ENCODE data around the gene NHERF2.
"Not testable (repeated sequence)": the region's sequence is repeated elsewhere in the genome, so short reads cannot be mapped to it uniquely, and the experiment has no call there.

NHERF2 gene

DNA sequence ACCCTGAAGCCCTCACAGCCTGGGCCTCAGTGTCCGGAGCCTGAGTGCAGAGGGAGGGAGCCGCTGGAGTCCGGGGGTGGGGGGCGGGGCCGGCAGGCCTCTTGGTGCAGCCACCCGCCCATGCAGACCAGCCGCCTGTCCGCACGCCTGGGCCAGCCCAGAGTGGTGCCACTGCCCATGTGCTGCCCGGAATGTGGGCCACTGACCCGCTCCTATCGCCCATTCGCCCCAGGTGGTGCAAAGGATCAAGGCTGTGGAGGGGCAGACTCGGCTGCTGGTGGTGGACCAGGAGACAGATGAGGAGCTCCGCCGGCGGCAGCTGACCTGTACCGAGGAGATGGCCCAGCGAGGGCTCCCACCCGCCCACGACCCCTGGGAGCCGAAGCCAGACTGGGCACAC lies 2.6 kb downstream of the NHERF2 start:
- no peak for DNase-seq

DNA sequence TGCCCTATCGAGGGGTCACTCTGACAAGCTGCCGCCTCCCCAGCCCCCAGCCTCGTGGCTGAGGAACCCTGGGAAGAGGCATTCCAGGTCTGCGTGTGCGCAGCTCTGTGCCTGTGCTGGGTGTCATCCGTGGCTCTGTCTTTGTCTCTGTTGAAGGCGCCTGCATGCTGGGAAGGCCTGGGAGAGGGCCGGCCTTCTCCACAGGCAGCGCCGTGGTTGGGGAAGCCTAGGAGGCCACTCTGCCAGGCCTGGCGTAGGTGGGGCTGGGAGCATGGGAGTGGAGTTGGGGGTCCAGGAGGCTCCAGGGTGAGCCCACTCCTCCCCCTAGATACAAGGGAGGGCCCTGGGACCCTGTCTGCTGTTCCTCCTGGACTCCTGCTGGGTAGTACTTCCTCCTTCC lies 3.3 kb downstream of the NHERF2 start:
- DNase-seq, result no peak

DNA sequence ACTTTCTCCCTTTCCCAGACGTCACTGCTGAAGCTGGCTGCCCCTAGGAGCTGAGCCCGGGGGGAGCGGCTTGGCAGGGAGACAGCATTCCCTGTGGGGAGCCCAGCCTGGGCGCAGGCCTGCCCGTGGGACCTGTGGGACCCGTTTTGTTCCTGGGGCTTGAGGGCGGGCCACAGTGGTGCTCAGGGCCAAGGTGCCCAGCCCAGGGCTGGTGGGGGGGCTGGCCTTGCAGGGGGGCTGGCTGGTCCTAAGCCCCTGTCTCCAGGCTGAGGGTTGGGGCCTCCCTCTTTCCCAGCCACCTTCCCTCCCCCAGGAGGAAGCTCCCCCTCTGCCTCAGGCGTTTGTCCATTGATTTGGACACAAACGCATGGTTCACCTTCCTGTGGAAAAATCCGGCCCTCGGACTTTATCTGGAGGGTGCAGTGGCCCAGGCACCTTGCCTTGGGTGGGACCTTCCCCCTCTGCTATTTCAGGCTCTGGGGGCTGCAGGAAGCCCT lies 4.4 kb downstream of the NHERF2 start:
- DNase-seq, result no peak

DNA sequence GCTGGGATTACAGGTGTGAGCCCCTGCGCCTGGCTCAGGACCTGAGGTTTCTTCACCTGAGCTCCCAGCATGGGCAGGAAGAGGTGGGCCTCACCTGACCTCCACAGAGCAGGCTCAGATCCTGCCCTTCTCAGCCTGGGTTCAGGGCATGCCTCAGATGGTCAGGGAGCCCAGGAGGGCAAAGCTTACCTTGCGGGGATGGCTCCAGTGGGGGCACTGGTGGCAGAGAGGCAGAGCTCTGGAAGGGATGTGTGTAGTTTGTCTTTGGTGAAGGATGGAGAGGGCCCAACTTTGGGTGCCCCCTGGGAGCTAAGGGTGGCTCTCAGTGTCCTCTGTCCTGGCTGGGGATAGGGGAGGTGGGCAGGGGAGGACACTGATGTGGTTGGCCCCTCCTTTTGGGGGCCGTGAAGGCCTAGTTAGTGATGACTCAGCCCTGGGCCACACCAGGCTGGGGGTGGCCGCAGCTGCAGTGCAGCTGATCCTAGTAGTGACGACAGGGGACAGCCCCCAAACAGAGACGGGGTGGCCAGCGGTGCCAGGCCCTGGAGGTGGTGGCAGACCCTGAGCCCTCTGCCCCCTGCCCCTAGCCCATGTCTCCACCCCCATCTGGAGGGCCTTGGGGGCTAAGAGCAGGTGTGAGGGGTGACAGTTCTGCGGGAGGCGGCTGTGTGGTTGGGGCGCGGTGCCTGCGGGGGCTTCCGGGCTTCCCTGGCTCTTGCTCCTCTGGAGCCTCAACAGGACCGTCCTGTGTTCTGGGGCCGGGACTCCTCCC lies 5.8 kb downstream of the NHERF2 start:
- DNase-seq, result no peak

DNA sequence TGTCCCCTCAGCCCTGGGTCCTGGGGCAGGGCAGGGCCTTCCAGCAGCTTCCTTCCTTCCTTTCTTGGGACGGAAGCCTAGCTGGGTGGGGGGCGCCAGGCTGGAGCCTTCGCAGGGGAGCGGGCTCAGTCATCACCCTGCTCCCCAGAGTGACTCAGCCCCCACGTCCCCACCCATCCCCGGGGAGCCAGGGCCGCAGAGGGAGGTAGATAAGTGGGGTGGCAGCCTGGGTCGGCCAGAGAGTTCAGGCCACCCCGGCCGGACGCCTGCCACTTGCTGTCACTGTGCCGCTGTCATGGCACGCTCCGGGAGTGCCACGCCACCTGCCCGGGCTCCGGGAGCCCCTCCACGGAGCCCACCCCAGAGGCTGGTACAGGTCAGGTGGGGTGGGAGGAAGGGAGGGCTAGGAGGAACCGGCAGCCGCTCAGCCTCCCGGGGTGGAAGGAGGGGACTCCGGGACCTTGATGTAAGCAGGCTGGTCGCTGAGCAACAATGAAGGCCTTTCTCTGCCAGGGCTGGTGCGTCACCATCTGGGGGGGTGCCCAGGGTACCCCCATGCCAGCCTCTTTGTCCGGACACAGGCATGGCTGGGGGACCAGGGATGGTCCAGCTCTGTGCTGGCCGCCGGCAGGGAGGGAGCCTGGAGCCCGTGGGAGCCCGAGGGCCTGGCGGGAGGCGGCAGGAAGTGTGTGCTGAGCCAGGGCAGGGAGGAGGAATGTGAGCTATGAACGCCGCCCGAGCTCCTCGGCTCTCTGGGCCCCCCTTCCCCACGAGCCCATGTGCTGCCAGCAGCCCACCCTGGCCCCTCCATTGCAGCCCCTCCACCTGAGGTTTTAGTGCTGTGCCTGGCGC lies 6.6 kb downstream of the NHERF2 start:
- DNase-seq, result no peak

DNA sequence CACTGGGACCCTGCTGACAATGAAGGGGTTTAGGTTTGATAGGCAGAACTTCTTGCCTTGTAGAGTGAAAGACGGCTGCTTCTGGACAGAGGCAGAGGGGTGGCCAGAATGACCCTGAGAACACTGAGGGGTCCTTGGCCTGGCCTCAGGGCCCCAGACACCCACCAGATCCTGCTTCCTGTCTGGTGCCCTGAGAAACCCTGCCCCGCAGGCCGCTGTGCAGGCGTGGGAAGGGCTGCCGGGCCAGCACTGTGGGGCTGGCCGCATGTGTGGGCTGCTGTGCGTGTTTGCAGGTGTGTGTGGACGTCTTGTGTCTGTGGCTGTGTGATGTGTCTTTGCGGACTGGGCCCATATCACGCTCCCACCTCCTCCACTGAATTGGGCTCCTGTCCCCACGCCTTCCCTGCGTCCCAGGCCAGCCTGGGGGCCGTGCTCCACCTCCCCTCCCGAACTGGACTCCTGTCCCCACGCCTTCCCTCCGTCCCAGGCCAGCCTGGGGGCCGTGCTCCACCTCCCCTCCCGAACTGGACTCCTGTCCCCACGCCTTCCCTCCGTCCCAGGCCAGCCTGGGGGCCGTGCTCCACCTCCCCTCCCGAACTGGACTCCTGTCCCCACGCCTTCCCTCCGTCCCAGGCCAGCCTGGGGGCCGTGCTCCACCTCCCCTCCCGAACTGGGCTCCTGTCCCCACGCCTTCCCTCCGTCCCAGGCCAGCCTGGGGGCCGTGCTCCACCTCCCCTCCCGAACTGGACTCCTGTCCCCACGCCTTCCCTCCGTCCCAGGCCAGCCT lies 7.4 kb downstream of the NHERF2 start:
- not testable (repeated sequence) for DNase-seq

DNA sequence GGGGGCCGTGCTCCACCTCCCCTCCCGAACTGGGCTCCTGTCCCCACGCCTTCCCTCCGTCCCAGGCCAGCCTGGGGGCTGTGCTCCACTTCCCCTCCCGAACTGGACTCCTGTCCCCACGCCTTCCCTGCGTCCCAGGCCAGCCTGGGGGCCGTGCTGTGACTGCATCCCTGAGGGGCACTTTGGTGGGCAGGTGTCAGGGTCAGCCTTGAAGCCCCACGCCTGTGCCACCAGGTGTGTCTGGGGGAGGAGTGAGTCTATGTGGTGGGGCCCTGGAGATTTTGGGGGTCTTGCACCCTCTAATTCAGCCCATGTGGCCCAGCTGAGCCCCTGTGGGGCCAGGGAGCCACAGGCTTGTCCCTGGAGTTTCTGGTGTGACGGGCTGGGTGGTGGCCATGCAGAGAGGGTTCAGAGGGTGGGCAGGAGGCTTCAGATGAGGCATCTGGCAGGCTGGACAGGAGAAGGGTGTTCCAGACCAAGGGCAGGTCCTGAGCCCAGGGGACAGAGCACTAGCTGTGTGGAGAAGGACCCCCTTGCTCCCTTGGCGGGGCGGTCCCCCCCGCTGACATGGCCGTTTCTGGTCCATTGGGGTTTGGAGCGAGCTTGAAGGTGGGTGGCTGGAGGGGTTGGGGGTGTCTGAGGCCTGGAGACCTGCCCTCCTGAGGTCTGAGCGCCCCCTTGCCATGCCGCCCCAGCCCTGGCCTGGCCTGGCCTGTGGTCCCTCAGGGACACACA lies 8.2 kb downstream of the NHERF2 start:
- DNase-seq, result no peak

DNA sequence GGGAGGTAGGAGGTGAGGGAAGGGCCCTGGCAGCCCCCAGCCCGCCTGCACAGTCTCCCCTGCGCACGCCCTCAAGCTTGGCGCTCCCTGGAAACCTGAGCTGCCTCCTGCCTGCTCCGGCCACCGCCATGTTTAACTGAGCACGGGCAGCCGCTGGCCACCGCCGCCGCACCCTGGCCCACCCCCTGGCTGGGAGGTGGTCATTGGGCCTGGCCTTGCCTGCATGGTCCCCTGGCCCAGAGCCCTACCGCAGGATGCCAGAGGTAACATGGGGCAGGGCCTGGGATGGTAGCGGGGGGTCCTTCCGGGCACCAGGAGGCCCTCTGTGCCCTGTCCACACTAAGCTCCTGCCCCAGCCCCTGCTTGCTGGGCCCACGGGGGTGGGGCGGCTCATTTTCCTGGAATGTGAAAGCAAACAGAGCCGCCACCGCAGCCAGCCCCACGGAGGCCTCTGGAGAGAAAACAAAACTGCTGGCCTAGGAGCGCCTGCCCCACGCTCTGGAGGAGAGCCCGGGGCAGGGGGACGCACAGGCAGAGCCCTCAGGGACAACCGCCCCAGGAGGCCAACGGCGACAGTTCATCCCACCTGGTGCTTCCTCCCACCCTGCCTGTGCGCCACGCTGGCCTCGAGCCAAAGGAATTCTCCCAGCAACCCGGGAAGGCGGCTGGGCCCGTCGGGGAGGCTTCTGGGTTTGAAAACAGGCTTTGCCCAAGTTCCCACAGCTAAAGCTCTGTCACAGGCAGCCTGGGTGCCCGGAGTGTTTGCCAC lies 8.9 kb downstream of the NHERF2 start:
- DNase-seq, result no peak

DNA sequence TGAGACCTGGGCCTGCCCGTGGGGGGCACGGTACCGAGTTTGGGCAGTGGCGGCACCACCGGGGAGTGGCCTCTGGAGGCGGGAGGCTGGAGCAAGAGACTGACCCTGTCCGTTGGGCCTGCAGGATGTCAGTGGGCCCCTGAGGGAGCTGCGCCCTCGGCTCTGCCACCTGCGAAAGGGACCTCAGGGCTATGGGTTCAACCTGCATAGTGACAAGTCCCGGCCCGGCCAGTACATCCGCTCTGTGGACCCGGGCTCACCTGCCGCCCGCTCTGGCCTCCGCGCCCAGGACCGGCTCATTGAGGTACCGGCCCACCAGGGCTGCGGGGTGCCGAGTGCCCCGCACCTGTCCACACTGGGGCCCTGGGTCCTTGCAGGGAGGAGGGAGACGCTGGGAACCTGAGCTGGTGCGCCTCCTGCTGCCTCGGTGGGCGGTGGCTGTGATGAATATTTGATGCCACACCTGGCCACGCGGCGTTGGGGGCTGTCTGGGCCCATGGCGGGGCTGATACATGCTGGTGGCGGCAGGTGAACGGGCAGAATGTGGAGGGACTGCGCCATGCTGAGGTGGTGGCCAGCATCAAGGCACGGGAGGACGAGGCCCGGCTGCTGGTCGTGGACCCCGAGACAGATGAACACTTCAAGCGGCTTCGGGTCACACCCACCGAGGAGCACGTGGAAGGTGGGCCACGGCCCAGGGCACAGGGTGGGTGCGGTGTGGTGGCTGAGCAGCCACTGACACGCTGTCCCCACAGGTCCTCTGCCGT lies 9.7 kb downstream of the NHERF2 start:
- DNase-seq, result no peak

DNA sequence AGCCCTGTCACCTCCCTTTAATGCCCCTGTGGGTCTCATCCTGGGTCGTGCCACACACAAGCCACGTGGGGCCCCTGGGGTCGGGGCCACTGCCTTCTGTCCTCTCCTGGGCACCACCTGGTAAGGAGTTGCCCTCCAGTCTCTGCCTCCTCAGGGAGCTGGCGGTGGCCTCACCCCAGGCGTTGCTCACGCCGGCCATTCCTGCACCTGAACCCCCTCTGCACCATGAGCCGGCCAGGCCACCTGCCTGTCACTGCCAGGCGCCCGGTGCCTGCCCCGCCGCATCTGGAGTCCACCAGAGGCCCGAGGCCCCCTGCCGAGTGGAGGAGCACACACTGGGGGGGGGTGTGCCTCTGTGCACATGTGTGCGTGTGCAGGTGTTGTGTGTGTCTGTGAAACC lies 10.4 kb downstream of the NHERF2 start:
- no peak for DNase-seq

DNA sequence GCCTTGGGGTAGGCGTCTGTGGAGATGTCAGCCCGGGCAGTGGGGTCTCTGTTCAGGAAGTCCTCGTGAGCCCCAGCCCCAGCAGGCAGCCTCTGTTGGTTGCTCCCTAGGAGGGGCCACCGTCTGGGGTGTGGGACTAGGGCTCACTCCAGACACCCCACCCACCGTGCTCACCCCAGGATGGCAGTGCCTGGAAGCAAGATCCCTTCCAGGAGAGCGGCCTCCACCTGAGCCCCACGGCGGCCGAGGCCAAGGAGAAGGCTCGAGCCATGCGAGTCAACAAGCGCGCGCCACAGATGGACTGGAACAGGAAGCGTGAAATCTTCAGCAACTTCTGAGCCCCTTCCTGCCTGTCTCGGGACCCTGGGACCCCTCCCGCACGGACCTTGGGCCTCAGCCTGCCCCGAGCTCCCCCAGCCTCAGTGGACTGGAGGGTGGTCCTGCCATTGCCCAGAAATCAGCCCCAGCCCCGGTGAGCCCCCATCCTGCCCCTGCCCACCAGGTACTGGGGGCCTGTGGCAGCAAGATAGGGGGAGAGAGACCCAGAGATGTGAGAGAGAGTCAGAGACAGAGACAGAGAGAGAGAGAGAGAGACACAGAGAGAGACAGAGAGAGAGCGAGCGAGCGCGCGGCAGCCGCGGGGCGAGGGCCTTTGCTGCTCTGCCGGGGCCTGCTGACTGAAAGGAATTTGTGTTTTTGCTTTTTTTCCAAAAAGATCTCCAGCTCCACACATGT lies 11.1 kb downstream of the NHERF2 start:
- DNase-seq, result no peak

DNA sequence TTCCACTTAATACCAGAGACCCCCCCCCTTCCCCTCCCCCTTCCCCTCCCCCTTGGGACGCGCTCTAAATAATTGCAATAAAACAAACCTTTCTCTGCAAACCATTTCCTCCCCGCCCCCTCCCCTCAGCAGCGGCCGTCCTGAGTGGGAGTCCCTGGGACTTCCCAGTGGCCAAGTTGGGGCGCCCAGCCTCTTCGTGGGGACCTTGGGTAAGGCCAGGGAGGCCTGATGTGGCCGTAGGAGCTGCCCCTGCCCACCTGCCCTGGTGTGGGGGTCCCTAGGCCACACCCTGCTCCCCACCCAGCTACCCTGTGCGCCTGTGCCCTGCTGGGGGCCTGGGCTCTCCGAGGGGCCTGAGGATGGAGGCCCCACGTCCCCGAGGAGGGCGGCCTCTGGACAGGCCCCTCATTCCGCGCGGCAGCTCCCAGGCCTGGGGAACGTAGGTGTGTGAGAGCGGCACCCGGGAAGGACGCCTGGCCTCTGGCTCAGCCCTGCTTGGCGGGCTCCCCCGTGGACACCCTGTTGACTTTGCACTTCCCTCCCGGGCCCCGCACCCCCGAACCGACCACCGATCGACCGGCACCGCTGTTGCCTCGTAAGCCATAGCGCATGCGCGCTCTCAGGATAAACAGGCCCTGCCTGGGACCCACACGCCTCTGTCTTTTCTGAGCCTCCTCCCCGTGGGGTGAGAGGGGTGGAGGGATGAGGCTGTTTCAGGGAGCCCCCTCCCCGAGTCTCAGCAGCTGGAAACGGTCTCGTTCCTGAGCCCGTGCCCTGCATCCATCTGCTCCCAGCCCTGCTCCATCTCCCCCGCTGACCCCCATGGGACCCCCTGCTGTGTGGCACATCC lies 11.9 kb downstream of the NHERF2 start:
- no peak for DNase-seq

DNA sequence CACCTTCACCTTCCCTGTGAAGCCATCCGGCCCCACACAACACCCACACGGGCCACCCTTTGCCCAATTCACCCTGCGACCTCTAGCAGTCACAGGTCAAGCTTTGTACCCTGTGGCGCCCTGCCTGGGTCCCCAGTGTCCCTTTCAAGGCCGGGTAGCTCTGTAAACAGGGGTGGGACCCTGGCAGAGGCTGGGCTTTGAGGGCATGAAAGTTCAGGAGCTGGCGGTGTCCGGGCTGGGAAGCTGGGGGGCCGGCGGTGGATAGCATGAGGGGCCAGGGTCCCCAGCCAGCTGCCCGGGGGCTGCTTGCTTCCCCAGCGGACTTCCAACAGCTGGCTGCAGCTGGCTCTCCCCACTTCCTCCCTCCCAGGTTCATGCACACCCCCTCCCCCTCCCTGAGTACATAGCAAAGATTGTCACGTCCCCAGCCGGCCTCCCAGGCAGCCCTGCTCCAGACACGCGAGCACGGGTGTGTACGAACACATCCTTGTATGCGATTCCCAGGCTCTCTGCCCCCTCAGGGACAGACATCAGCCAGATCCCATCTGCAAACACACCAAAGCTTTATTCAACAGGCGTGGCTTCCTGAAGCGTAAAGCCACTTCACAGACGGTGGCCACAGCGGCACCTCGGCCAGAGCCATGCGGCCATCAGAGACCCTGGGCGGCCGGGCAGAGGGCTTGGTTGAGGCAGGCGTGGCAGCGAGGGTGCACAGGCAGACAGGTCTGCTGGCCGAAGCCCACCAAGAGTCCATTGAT lies 12.8 kb downstream of the NHERF2 start:
- no peak for DNase-seq

DNA sequence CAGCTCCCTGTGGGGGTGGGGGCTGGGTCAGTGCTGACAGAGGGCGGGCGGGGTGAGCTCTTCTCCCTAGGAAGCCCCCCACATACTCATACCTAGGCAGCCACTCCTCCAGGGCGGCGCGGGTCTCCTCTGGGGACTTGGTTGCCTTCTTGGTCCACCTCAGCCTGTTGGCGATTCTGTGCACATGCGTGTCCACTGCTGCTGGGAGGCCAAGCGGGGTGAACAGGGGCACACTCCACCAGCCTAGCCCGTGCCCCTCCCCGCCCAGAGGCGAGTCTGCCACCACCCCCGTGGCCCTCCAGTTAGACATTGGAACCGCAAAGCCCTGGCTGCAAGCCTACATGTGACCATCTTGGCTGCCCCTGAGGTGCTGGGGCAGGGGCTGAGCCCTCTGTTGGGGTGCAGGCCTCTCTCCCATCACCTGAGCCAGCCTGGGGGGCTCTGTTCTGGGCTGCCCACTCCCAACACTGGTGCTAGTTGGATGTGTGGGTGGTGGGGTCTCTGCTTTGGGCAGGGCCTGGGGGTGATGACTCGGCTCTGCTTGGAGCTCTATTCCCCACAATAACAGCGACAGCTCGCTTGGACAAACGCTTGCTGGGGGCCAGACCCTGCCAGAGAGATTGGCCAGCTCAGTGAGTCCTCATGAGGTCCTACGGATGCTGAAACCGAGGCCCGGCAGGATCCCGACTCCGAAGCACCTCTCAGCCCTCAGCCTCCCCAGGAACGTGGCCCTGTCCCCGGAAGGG lies 13.5 kb downstream of the NHERF2 start:
- no peak for DNase-seq

DNA sequence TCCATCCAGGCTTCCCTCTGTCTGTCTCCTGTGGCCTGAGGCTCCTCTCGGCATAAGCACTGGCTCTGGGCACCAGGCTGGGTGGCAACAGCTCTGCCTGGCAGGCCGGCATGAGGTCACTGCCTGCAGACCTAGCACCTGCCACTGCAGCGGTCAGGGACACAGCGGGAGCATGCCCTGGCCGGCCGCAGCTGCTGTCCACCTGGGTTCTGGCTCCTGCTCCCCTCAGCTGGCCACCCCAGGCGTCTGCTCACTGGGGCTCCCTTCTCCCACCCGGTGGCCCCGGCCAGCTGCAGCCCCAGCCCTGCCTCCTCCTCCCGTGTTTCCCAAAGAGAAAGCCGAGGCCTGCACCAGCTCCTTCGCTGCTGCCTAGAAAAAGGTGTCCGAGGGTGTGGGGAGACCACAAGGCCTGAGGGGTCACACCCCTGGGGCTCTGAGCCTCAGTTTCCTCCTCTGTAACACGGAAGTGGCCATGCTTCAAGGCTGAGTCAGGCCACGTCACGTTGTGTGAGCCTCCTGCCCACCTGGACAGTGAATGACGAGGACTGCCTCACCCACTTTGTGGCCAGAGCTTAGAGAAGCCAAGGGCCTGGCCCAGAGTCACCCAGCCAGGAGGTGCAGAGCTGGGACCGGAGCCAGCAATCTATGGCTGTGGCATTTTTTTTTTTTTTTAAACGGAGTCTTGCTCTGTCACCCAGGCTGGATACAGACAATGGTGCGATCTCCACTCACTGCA lies 14.3 kb downstream of the NHERF2 start:
- DNase-seq, result no peak

DNA sequence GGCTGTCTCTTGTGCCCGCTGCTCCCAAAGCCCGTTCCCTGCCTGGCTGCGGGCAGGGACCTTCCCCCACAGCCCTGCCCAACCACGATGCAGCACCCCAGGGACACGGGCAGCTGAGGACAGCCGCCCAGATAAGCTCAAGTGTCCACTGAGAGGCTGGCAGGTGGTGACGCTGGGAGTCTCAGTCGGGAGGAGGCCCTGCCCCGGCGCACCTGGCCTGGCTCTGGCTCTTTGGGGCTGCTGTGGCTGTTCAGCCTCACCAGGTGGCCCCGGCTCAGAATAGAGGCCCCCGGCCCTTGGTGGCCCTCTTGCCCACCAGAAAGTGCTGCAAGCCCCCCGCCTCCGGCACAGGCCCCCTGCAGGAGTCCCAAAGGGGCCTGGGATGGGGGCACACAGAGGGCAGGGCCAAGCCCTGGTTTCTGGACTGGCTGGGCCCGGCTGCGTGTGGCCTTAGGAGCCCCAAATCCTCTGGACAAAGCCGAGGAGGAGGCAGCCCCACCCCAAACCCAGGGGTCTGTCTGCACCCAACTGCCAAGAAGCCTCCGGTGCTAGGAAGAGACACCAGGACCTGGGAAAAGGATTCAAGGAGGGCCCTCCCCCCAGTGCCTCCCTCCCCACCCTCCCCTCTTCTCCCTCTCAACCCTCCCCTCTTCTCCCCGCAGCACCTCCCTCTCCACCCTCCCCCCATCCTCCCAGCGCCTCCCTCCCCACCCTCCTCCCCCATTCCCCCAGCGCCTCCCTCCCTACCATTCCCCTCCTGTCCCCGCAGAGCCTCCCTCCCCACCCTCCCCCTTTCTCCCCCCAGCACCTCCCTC lies 15.7 kb downstream of the NHERF2 start:
- no peak for DNase-seq
